ENCODE data around the gene PCDHB5.
A peak's percentile ranks its signal among the peaks of the same experiment; 100 is the strongest.
"Not testable (repeated sequence)": the region's sequence is repeated elsewhere in the genome, so short reads cannot be mapped to it uniquely, and the experiment has no call there.

Gene PCDHB5

GRCh38 chr5:141121563-141121962, 13.4 kb upstream of the PCDHB5 start, which contains the start of gene PCDHB4:
PCDHB4 (plus strand) TSS chr5:141121818; CDS start chr5:141121999, 181 bp downstream.
- H3K4me3 ChIP-seq (ENCODE audit: low read depth, low read length) = no peak within 1 kb of the TSS
- H3K9me3 ChIP-seq (ENCODE audit: control insufficient read depth, low read length) = peaks cover 8% of the 10 kb centered on the region
- no peak within 1 kb of the TSS for H3K9ac ChIP-seq

GRCh38 chr5:141121985-141122384, 13.0 kb upstream of the PCDHB5 start:
- Histone ChIP-seq H3K4me3 (ENCODE audit: low read depth, low read length) (no peak overlapping the region), H3K27ac (no peak overlapping the region), H3K9me3 (ENCODE audit: control insufficient read depth, low read length) (peaks cover 5% of the 10 kb centered on the region), H3K36me3 (ENCODE audit: control insufficient read depth, insufficient read depth, low read length) (no peaks in the 10 kb centered on the region), H3K79me2 (no peaks in the 10 kb centered on the region), H3K9ac (no peak overlapping the region), H2AFZ (no peak overlapping the region), H3K27me3 (ENCODE audit: control insufficient read depth, insufficient read depth, low read length) (peaks cover 8% of the 10 kb centered on the region), H3K4me1 (no peaks in the 10 kb centered on the region), H3K4me2 (ENCODE audit: low read length) (no peak overlapping the region)
- TF ChIP-seq CTCF (IDR thresholded peaks at IDR 0.05) = no peak

More at GRCh38 chr5:141121563-141121962, 13.4 kb upstream of the PCDHB5 start, which contains the start of gene PCDHB4:
- H3K27me3 ChIP-seq (ENCODE audit: control insufficient read depth, insufficient read depth, low read length) = peaks cover 8% of the 10 kb centered on the region
- no peak within 1 kb of the TSS for H3K27ac ChIP-seq
- no peaks in the 10 kb centered on the region for H3K36me3 ChIP-seq (ENCODE audit: control insufficient read depth, insufficient read depth, low read length)
- no peaks in the 10 kb centered on the region for H3K79me2 ChIP-seq
- TF ChIP-seq CTCF (IDR thresholded peaks at IDR 0.05) = no peak
- H3K4me1 ChIP-seq = no peaks in the 10 kb centered on the region
- H3K4me2 ChIP-seq (ENCODE audit: low read length) = no peak within 1 kb of the TSS
- H2AFZ ChIP-seq = no peak within 1 kb of the TSS

- H2AFZ ChIP-seq; H3K9ac ChIP-seq; H3K27ac ChIP-seq; H3K9me3 ChIP-seq (ENCODE audit: control insufficient read depth, low read length); H3K4me2 ChIP-seq (ENCODE audit: low read length); H3K4me3 ChIP-seq (ENCODE audit: low read depth, low read length); H3K36me3 ChIP-seq (ENCODE audit: control insufficient read depth, insufficient read depth, low read length); H3K27me3 ChIP-seq (ENCODE audit: control insufficient read depth, insufficient read depth, low read length); H3K79me2 ChIP-seq; H3K4me1 ChIP-seq: not testable (repeated sequence)
Observed at GRCh38 chr5:141123396-141124135, 11.4 kb upstream of the PCDHB5 start.

GRCh38 chr5:141127305-141127704, 7.7 kb upstream of the PCDHB5 start:
- no peak overlapping the region for H2AFZ ChIP-seq
- no peaks in the 10 kb centered on the region for H3K79me2 ChIP-seq
- H3K4me2 ChIP-seq (ENCODE audit: low read length) = no peak overlapping the region
- no peaks in the 10 kb centered on the region for H3K4me1 ChIP-seq
- no peak overlapping the region for H3K27ac ChIP-seq
- H3K36me3 ChIP-seq (ENCODE audit: control insufficient read depth, insufficient read depth, low read length) = peaks cover 3% of the 10 kb centered on the region
- H3K27me3 ChIP-seq (ENCODE audit: control insufficient read depth, insufficient read depth, low read length) = peaks cover 2% of the 10 kb centered on the region
- no peak overlapping the region for H3K9ac ChIP-seq
- no peak overlapping the region for H3K4me3 ChIP-seq (ENCODE audit: low read depth, low read length)
- H3K9me3 ChIP-seq (ENCODE audit: control insufficient read depth, low read length) = no peaks in the 10 kb centered on the region
- no peak for TF ChIP-seq CTCF (IDR thresholded peaks at IDR 0.05)

- no peak for TF ChIP-seq CTCF (IDR thresholded peaks at IDR 0.05)
- Histone ChIP-seq H3K79me2 (no peaks in the 10 kb centered on the region), H3K9ac (no peak overlapping the region), H3K27me3 (ENCODE audit: control insufficient read depth, insufficient read depth, low read length) (peaks cover 6% of the 10 kb centered on the region), H3K36me3 (ENCODE audit: control insufficient read depth, insufficient read depth, low read length) (peaks cover under 1% of the 10 kb centered on the region), H3K4me1 (no peaks in the 10 kb centered on the region), H3K4me2 (ENCODE audit: low read length) (no peak overlapping the region), H3K9me3 (ENCODE audit: control insufficient read depth, low read length) (no peaks in the 10 kb centered on the region), H3K27ac (no peak overlapping the region), H3K4me3 (ENCODE audit: low read depth, low read length) (peak overlapping the region; percentile 36), H2AFZ (peak overlapping the region; percentile 57)
Observed at GRCh38 chr5:141135718-141136266, 786 bp downstream of the PCDHB5 start.

GRCh38 chr5:141137346-141137745, 2.3 kb downstream of the PCDHB5 start:
- not testable (repeated sequence) for H3K27ac ChIP-seq; H3K79me2 ChIP-seq; H3K4me3 ChIP-seq (ENCODE audit: low read depth, low read length); H3K4me1 ChIP-seq; H3K27me3 ChIP-seq (ENCODE audit: control insufficient read depth, insufficient read depth, low read length); H3K9me3 ChIP-seq (ENCODE audit: control insufficient read depth, low read length); H2AFZ ChIP-seq; H3K36me3 ChIP-seq (ENCODE audit: control insufficient read depth, insufficient read depth, low read length); H3K9ac ChIP-seq; H3K4me2 ChIP-seq (ENCODE audit: low read length)

Measured in parathyroid adenoma (tissue), 2 donors.